Memory B cell (primary cell): Measurements from ENCODE around the gene KCNN1.
"Not testable (repeated sequence)": the region's sequence is repeated elsewhere in the genome, so short reads cannot be mapped to it uniquely, and the experiment has no call there.

Experiments used
- ATAC-seq: fragments of 150-1000 bp; cut with Tn5 transposase; 2 replicates; pipeline ENCODE4 v1.10.0; 2021; ENCODE audit warnings: low read depth, mild to moderate bottlenecking, moderate library complexity
- DNase-seq, 2 donors: peaks; one replicate each; pipeline ENCODE4 v3.0.0; 2022; ENCODE audit warnings: low spot score in 2 of 2
- H3K27ac Mint-ChIP-seq: one replicate; pipeline ENCODE4 v1.8.0; 2022; ENCODE audit warnings: mild to moderate bottlenecking, moderate library complexity, mixed read lengths
- H3K27me3 Mint-ChIP-seq: one replicate; pipeline ENCODE4 v1.8.0; 2022; ENCODE audit warnings: mixed read lengths
- H3K36me3 Mint-ChIP-seq: one replicate; pipeline ENCODE4 v1.8.0; 2022; ENCODE audit warnings: mild to moderate bottlenecking, mixed read lengths
- H3K4me1 Mint-ChIP-seq: one replicate; pipeline ENCODE4 v1.8.0; 2022; ENCODE audit warnings: mixed read lengths
- H3K4me3 Mint-ChIP-seq: one replicate; pipeline ENCODE4 v1.8.0; 2022; ENCODE audit warnings: mild to moderate bottlenecking, moderate library complexity, mixed read lengths
- H3K9me3 Mint-ChIP-seq: one replicate; pipeline ENCODE4 v1.8.0; 2022; ENCODE audit warnings: mixed read lengths

The KCNN1 gene

GRCh38 chr19:17972230-17972629, 5.3 kb downstream of the KCNN1 start:
- no peak overlapping the region for H3K27ac Mint-ChIP-seq
- ATAC-seq = no peak
- peaks cover 2% of the 10 kb centered on the region for H3K4me1 Mint-ChIP-seq

GRCh38 chr19:17973759-17974158, 6.9 kb downstream of the KCNN1 start:
- ATAC-seq (no peak), DNase-seq (no peak)
- H3K36me3 Mint-ChIP-seq = no peaks in the 10 kb centered on the region
- H3K9me3 Mint-ChIP-seq = no peaks in the 10 kb centered on the region
- H3K27me3 Mint-ChIP-seq = peaks cover 2% of the 10 kb centered on the region
- no peak overlapping the region for H3K4me3 Mint-ChIP-seq
- H3K27ac Mint-ChIP-seq = no peak overlapping the region
- H3K4me1 Mint-ChIP-seq = no peaks in the 10 kb centered on the region

More at GRCh38 chr19:17972230-17972629, 5.3 kb downstream of the KCNN1 start:
- Mint-ChIP-seq H3K9me3 (no peaks in the 10 kb centered on the region), H3K36me3 (no peaks in the 10 kb centered on the region), H3K4me3 (no peak overlapping the region), H3K27me3 (peaks cover 5% of the 10 kb centered on the region)
- DNase-seq = no peak

GRCh38 chr19:17974551-17974950, 7.6 kb downstream of the KCNN1 start:
- Mint-ChIP-seq H3K36me3 (no peaks in the 10 kb centered on the region), H3K27ac (no peak overlapping the region), H3K27me3 (no peaks in the 10 kb centered on the region), H3K4me3 (no peak overlapping the region), H3K9me3 (no peaks in the 10 kb centered on the region), H3K4me1 (no peaks in the 10 kb centered on the region)
- DNase-seq (no peak), ATAC-seq (no peak)

GRCh38 chr19:17975032-17975431, 8.1 kb downstream of the KCNN1 start:
- Mint-ChIP-seq H3K27me3 (no peaks in the 10 kb centered on the region), H3K4me1 (no peaks in the 10 kb centered on the region), H3K9me3 (no peaks in the 10 kb centered on the region), H3K27ac (no peak overlapping the region), H3K4me3 (no peak overlapping the region), H3K36me3 (no peaks in the 10 kb centered on the region)
- DNase-seq (no peak), ATAC-seq (no peak)

DNA sequence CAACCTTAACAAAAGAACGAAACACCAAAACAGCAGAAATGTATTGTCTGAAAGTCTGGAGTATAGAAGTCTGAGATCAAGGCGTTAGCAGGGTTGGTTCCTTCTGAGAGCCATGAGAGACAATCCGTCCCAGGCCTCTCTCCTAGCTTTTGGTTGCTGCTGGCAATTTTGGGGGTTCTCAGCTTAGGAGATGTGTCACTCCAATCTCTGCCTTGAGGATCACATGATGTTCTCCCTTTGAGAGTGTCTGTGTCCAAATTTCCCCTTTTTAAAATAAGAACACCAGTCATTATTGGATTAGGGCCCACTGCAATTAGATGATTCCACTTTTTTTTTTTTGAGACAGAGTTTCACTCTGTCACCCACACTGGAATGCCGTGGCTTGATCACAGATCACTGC, 10.1 kb downstream of the KCNN1 start:
- no peaks in the 10 kb centered on the region for H3K36me3 Mint-ChIP-seq
- no peak overlapping the region for H3K27ac Mint-ChIP-seq
- no peaks in the 10 kb centered on the region for H3K9me3 Mint-ChIP-seq
- H3K4me3 Mint-ChIP-seq = no peak overlapping the region
- ATAC-seq (no peak), DNase-seq (no peak)
- peaks cover 3% of the 10 kb centered on the region for H3K4me1 Mint-ChIP-seq
- peaks cover 1% of the 10 kb centered on the region for H3K27me3 Mint-ChIP-seq

GRCh38 chr19:17977488-17977887, 10.6 kb downstream of the KCNN1 start:
- Mint-ChIP-seq H3K27me3 (peaks cover 3% of the 10 kb centered on the region), H3K4me1 (peaks cover 3% of the 10 kb centered on the region), H3K4me3 (no peak overlapping the region), H3K9me3 (no peaks in the 10 kb centered on the region), H3K27ac (no peak overlapping the region), H3K36me3 (no peaks in the 10 kb centered on the region)
- DNase-seq (no peak), ATAC-seq (no peak)

DNA sequence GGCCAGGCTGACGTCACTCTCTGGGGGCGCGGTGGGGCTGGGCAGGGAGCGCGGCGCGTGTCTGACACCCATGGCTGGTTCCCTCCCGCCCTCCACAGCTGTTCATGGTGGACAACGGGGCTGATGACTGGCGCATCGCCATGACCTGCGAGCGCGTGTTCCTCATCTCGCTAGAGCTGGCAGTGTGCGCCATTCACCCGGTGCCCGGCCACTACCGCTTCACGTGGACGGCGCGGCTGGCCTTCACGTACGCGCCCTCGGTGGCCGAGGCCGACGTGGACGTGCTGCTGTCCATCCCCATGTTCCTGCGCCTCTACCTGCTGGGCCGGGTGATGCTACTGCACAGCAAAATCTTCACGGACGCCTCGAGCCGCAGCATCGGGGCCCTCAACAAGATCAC, 14.7 kb downstream of the KCNN1 start:
- peaks cover 7% of the 10 kb centered on the region for H3K4me1 Mint-ChIP-seq
- H3K9me3 Mint-ChIP-seq = no peaks in the 10 kb centered on the region
- ATAC-seq = no peak
- H3K27ac Mint-ChIP-seq = no peak overlapping the region
- peaks cover 11% of the 10 kb centered on the region for H3K27me3 Mint-ChIP-seq
- no peak for DNase-seq
- H3K36me3 Mint-ChIP-seq = no peaks in the 10 kb centered on the region
- H3K4me3 Mint-ChIP-seq = no peak overlapping the region

GRCh38 chr19:17982430-17982829, 15.5 kb downstream of the KCNN1 start:
- Mint-ChIP-seq H3K36me3 (no peaks in the 10 kb centered on the region), H3K4me3 (no peak overlapping the region), H3K4me1 (peaks cover 7% of the 10 kb centered on the region), H3K27me3 (peaks cover 11% of the 10 kb centered on the region), H3K9me3 (no peaks in the 10 kb centered on the region), H3K27ac (peak overlapping the region; percentile 35)
- DNase-seq (no peak), ATAC-seq (no peak)

GRCh38 chr19:17985037-17985818, 18.3 kb downstream of the KCNN1 start:
- Mint-ChIP-seq H3K36me3 (no peaks in the 10 kb centered on the region), H3K4me3 (no peak overlapping the region), H3K4me1 (peaks cover 5% of the 10 kb centered on the region), H3K9me3 (no peaks in the 10 kb centered on the region), H3K27me3 (peaks cover 11% of the 10 kb centered on the region), H3K27ac (no peak overlapping the region)
- DNase-seq (no peak), ATAC-seq (no peak)

GRCh38 chr19:17986569-17986968, 19.7 kb downstream of the KCNN1 start:
- not testable (repeated sequence) for H3K4me3 Mint-ChIP-seq, H3K9me3 Mint-ChIP-seq, H3K4me1 Mint-ChIP-seq, DNase-seq, H3K27ac Mint-ChIP-seq, H3K36me3 Mint-ChIP-seq, ATAC-seq, H3K27me3 Mint-ChIP-seq

DNA sequence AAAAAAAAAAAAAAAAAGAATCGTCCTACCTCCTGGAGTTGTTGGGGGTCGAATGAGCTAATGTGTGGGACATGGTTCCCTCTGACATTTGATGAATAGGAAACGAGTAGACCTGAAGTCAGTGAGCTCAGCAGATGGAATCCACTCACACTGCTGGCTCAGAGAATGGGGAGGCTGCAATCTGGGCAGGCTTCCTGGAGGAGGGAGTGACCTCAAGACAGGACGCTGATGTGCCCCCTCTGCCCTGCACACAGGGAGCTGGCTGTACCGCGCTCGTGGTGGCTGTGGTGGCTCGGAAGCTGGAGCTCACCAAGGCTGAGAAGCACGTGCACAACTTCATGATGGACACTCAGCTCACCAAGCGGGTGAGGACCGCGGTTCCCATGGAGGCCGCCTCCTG, 21.3 kb downstream of the KCNN1 start:
- no peaks in the 10 kb centered on the region for H3K9me3 Mint-ChIP-seq
- H3K27me3 Mint-ChIP-seq = peaks cover 8% of the 10 kb centered on the region
- H3K4me1 Mint-ChIP-seq = peaks cover 3% of the 10 kb centered on the region
- no peak overlapping the region for H3K27ac Mint-ChIP-seq
- no peaks in the 10 kb centered on the region for H3K36me3 Mint-ChIP-seq
- ATAC-seq (no peak), DNase-seq (no peak)
- no peak overlapping the region for H3K4me3 Mint-ChIP-seq

DNA sequence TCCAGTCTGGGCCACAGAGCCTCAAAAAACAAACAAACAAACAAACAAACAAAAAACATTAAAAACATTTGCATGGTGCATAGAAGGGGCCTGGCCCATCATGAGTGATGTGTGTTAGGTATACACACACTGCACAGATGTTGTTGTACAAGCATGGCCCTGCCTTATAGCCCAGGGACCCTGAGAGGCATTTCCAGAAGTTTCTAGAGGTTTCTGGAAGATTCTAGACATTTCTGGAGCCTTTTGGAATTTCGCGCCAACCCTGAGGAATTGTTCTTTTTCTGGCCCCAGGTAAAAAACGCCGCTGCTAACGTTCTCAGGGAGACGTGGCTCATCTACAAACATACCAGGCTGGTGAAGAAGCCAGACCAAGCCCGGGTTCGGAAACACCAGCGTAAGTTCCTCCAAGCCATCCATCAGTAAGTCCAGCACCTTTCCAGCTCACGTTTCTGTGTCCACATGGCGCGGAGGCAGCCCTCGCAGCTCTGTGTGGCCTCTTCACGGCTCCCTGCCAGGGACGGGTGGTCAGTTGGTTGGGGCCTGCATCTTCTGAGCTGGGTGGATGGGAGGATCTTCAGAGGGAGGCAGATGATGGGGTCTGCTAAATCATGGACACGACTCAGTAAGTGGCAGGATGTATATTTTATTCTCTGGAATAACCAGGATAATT, 22.7 kb downstream of the KCNN1 start:
- peaks cover 3% of the 10 kb centered on the region for H3K4me1 Mint-ChIP-seq
- H3K27ac Mint-ChIP-seq = no peak overlapping the region
- H3K27me3 Mint-ChIP-seq = peaks cover 8% of the 10 kb centered on the region
- ATAC-seq (no peak), DNase-seq (no peak)
- no peaks in the 10 kb centered on the region for H3K9me3 Mint-ChIP-seq
- no peak overlapping the region for H3K4me3 Mint-ChIP-seq
- no peaks in the 10 kb centered on the region for H3K36me3 Mint-ChIP-seq

DNA sequence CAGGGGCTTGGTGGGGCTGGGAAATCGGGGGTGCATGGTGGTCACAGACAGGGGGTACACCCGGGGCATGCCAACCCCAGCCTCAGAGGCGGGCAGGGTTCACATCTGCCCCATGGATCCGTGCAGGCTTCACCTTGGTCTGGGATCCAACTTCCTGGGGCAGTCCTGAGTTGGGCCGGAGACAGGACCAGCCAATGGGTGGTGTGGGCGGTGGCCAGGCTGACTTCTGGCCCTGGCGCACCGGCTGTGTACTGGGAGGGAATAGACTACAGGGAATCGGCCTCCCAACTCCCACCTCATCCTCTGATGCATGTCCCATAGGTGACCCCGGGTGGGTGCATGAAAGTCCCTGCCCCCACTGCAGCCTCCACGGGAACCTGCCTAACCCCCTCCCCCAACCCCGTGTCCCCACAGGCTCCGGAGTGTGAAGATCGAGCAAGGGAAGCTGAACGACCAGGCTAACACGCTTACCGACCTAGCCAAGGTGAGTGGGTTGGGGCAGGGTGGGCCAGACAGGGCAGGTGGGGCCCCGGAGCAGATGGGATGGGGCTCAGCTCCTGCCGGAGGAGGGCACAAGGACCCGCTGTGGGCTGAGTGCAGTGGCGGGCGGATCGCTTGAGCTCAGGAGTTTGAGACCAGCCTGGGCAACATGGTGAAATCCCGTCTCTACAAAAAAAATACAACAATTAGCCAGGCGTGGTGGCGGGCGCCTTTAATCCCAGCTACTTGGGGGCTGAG, 26.3 kb downstream of the KCNN1 start:
- Mint-ChIP-seq H3K4me1 (peaks cover 6% of the 10 kb centered on the region), H3K36me3 (no peaks in the 10 kb centered on the region)

GRCh38 chr19:17996826-17997316, 30.0 kb downstream of the KCNN1 start:
- Mint-ChIP-seq H3K27ac (no peak overlapping the region), H3K9me3 (no peaks in the 10 kb centered on the region), H3K4me1 (peaks cover 16% of the 10 kb centered on the region), H3K4me3 (no peak overlapping the region), H3K27me3 (no peaks in the 10 kb centered on the region), H3K36me3 (no peaks in the 10 kb centered on the region)
- ATAC-seq = peak; percentile 22
- DNase-seq = peak; percentile 91 to 97

More for the DNA sequence above, 26.3 kb downstream of the KCNN1 start:
- Mint-ChIP-seq H3K4me3 (no peak overlapping the region), H3K27me3 (no peaks in the 10 kb centered on the region), H3K9me3 (no peaks in the 10 kb centered on the region), H3K27ac (no peak overlapping the region)
- DNase-seq (no peak), ATAC-seq (no peak)
